ENCODE measurements around the gene KCNMA1.

GRCh38 chr10:77486517-77486916 lies 151.1 kb downstream of the KCNMA1 start:
- no peak for TF ChIP-seq CTCF (IDR thresholded peaks at IDR 0.05)
- TF ChIP-seq POLR2AphosphoS5 (IDR thresholded peaks at IDR 0.05) = no peak
